K562 (cell line): ENCODE measurements around the gene FADS1. TPM values are rescaled to one million over a fixed set of nuclear protein-coding genes. Genes with fewer than 3 reads are reported as not detected.
A peak's percentile ranks its signal among the peaks of the same experiment; 100 is the strongest.

Experiments
- ARID1B ChIP-seq: fragments of 450-650 bp; IDR thresholded peaks from 2 replicates; pipeline ENCODE4 v1.6.1; 2016; ENCODE audit warnings: antibody characterized with exemption, mild to moderate bottlenecking, inconsistent platforms
- CBX5 ChIP-seq: IDR thresholded peaks from 2 replicates; pipeline ENCODE4 v1.6.1; 2014; ENCODE audit warnings: low read depth, borderline replicate concordance
- DPF2 ChIP-seq: fragments of 450-650 bp; IDR thresholded peaks from 2 replicates; pipeline ENCODE4 v1.6.1; 2016
- HLTF ChIP-seq: fragments of 450-650 bp; IDR thresholded peaks from 2 replicates; pipeline ENCODE4 v1.6.1; 2016
- HMG20A ChIP-seq: fragments of 450-650 bp; formaldehyde crosslinking; conservative IDR thresholded peaks from 2 replicates; pipeline ENCODE4 v1.4.0; 2020; ENCODE audit warnings: mild to moderate bottlenecking, mixed read lengths
- KAT7 ChIP-seq: sonication (generic); formaldehyde crosslinking; IDR thresholded peaks from 2 replicates; pipeline ENCODE4 v1.8.0; 2022; ENCODE audit warnings: missing genetic modification reagents, mild to moderate bottlenecking, borderline replicate concordance
- KAT8 ChIP-seq: fragments of 450-650 bp; IDR thresholded peaks from 2 replicates; pipeline ENCODE4 v1.6.1; 2016; ENCODE audit warnings: low read depth, mild to moderate bottlenecking
- KDM4B ChIP-seq, 2 experiments: fragments of 450-650 bp in 1 of 2; sonication (generic) in 1 of 2; IDR thresholded peaks; 2 replicates each; pipeline ENCODE4 v1.6.1; 2016 to 2017; ENCODE audit warnings: borderline replicate concordance in 2 of 2, antibody characterized with exemption in 1 of 2, low read depth in 1 of 2, mild to moderate bottlenecking in 1 of 2
- KHSRP ChIP-seq: fragments of 450-650 bp; IDR thresholded peaks from 2 replicates; pipeline ENCODE4 v1.6.1; 2017
- KLF16 ChIP-seq: IDR thresholded peaks from 2 replicates; pipeline ENCODE4 v1.6.1; 2016; ENCODE audit warnings: antibody characterized with exemption
- MCM2 ChIP-seq: fragments of 450-650 bp; IDR thresholded peaks from 2 replicates; pipeline ENCODE4 v1.6.1; 2017; ENCODE audit warnings: low read depth, mild to moderate bottlenecking
- MEF2A ChIP-seq: IDR thresholded peaks from 2 replicates; pipeline ENCODE4 v1.6.1; 2011; ENCODE audit warnings: low read depth, mild to moderate bottlenecking, low read length, moderate library complexity; ENCODE audit not compliant: control insufficient read depth
- MTF1 ChIP-seq: fragments of 250-450 bp; sonication (Bioruptor Pico); IDR thresholded peaks from 2 replicates; pipeline ENCODE4 v1.9.0; 2021; ENCODE audit warnings: moderate library complexity, mild to moderate bottlenecking, inconsistent platforms, borderline replicate concordance
- NEUROD1 ChIP-seq: fragments of 150-350 bp; IDR thresholded peaks from 2 replicates; pipeline ENCODE4 v1.6.1; 2014; ENCODE audit warnings: borderline replicate concordance, low read length, low read depth; ENCODE audit not compliant: partially characterized antibody
- POLR3A ChIP-seq: IDR thresholded peaks from 2 replicates; pipeline ENCODE4 v1.6.1; 2011; ENCODE audit warnings: borderline replicate concordance, mild to moderate bottlenecking, moderate library complexity; ENCODE audit not compliant: insufficient read length, insufficient read depth; ENCODE audit errors: extremely low read depth
- PTTG1 ChIP-seq: fragments of 450-650 bp; IDR thresholded peaks from 2 replicates; pipeline ENCODE4 v1.6.1; 2016; ENCODE audit warnings: low read depth, mild to moderate bottlenecking, missing genetic modification characterization, missing compliant biosample characterization
- SNRNP70 ChIP-seq: fragments of 200-400 bp; formaldehyde crosslinking; optimal IDR thresholded peaks from 2 replicates; pipeline ENCODE3; 2017; ENCODE audit warnings: low read depth, low read length
- SRSF1 ChIP-seq: fragments of 200-400 bp; formaldehyde crosslinking; IDR thresholded peaks from 2 replicates; pipeline ENCODE4 v1.6.1; 2017; ENCODE audit warnings: mild to moderate bottlenecking, low read depth, low read length, moderate library complexity
- TCF7L2 ChIP-seq: fragments of 150-350 bp; IDR thresholded peaks from 2 replicates; pipeline ENCODE4 v1.6.1; 2016; ENCODE audit warnings: low read depth, mild to moderate bottlenecking, low read length, moderate library complexity
- ZBTB1 ChIP-seq: sonication (generic); formaldehyde crosslinking; IDR thresholded peaks from 2 replicates; pipeline ENCODE4 v1.8.1; 2023; ENCODE audit warnings: missing genetic modification reagents, low read depth, mild to moderate bottlenecking, borderline replicate concordance
- ZKSCAN1 ChIP-seq: fragments of 150-350 bp; IDR thresholded peaks from 2 replicates; pipeline ENCODE4 v1.6.1; 2016; ENCODE audit warnings: low read depth, low read length
- ZNF212 ChIP-seq: fragments of 450-650 bp; formaldehyde crosslinking; IDR thresholded peaks from 2 replicates; pipeline ENCODE4 v1.4.0; 2020; ENCODE audit warnings: mild to moderate bottlenecking
- ZNF41 ChIP-seq: fragments of 250-450 bp; sonication (Bioruptor Pico); conservative IDR thresholded peaks from 2 replicates; pipeline ENCODE4 v1.4.0; 2020; ENCODE audit warnings: mild to moderate bottlenecking
- ZNF444 ChIP-seq: fragments of 250-450 bp; sonication (Bioruptor Pico); IDR thresholded peaks from 2 replicates; pipeline ENCODE4 v1.4.0; 2020; ENCODE audit warnings: mild to moderate bottlenecking, moderate library complexity
- ZNF507 ChIP-seq: conservative IDR thresholded peaks from 2 replicates; pipeline ENCODE4 v1.6.1; 2017; ENCODE audit warnings: missing genetic modification characterization, missing compliant biosample characterization
- polyA plus RNA-seq, 8 experiments: library from polyadenylated mRNA; depleted of rRNA in 4 of 8; stranded (reverse) in 5 of 8; unstranded in 3 of 8; fragments of >200 nt; fragmentation: Nextera tagmentation in 2 of 8; fragmentation: Illumina TruSeq in 1 of 8; extraction: Ambion mirVana in 2 of 8; extraction: Trizol in 1 of 8; gene quantifications; 2 replicates each; pipeline versions ENCODE4 v1.2.1 to v1.2.3, GENCODE V29; 2011 to 2014; ENCODE audit warnings: inconsistent platforms in 1 of 8, missing spikeins in 1 of 8
- total RNA-seq, 7 experiments: library from RNA; depleted of rRNA in 6 of 7; stranded (reverse); fragments of >200 nt in 6 of 7; fragmentation: Illumina TruSeq in 2 of 7; extraction: Trizol in 2 of 7; gene quantifications; 2 replicates each; pipeline versions ENCODE4 v1.2.1 to v1.2.3, GENCODE V29; 2011 to 2021; ENCODE audit warnings: low replicate concordance in 1 of 7
- TF ChIP-seq, protein P1 (sequence below): IDR thresholded peaks from 3 replicates; pipeline ENCODE4 v1.6.1; 2011; ENCODE audit warnings: borderline replicate concordance, mild to moderate bottlenecking; ENCODE audit not compliant: insufficient read length, insufficient read depth
- TF ChIP-seq, protein P2 (sequence below): fragments of 450-650 bp; IDR thresholded peaks from 2 replicates; pipeline ENCODE4 v1.7.1; 2018; ENCODE audit warnings: mild to moderate bottlenecking, low read depth; ENCODE audit not compliant: partially characterized antibody

The FADS1 gene
- total and polyA plus RNA-seq, 9 of the 15 experiments (the other 6 are each of a cell fraction or from before 2014, with no cell fraction given): 110 to 864 (median 364) TPM

DNA sequence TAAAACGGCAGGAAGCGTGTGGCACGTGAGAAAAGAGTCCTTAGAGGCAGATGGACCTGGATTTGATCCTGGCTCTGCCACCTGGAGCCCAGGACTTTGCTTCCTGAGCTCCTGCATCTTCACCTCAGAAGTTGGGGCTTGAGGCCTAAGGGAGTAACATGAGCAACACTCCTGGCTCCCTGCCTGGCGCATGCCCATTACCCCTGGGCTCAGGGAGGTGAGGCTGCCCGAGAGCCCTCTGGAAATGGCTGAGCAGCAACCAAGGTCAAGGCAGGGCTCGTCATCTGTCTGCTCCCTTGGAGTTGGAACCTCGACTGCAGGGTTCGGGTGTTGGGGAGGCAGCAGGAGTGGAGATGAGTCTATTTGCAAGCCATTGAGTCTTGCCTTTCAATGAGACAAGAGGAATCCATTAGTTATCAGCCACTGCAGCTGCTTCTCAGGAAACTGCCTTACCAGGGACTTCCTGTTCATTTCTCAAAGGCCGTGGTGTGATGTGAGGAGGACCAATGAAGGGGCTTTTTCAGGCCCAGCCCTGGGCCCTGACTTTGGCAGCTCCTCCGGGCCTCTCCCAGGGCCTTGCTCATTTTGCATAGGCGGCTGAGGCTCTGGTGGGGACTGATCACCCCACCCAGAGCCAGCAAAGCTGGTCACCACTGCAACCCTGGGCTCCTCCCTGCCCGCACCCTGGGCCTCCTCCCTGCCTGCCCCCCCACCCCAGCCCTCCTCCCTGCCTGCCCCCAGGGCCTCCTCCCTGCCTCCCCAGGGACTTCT is 17.7 kb upstream of the FADS1 start (continued):
- TF ChIP-seq HMG20A (CRISPR knock-in tag): no peak
- TF ChIP-seq MEF2A: no peak
- TF ChIP-seq, protein P1, sequence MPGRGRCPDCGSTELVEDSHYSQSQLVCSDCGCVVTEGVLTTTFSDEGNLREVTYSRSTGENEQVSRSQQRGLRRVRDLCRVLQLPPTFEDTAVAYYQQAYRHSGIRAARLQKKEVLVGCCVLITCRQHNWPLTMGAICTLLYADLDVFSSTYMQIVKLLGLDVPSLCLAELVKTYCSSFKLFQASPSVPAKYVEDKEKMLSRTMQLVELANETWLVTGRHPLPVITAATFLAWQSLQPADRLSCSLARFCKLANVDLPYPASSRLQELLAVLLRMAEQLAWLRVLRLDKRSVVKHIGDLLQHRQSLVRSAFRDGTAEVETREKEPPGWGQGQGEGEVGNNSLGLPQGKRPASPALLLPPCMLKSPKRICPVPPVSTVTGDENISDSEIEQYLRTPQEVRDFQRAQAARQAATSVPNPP: no peak
- no peak for TF ChIP-seq SNRNP70
- TF ChIP-seq MTF1: no peak
- no peak for TF ChIP-seq SRSF1
- no peak for TF ChIP-seq TCF7L2
- peak; percentile 94 for TF ChIP-seq ARID1B
- TF ChIP-seq ZKSCAN1: peak; percentile 37; the same call in 1 of the 2 replicates
- TF ChIP-seq POLR3A: no peak
- TF ChIP-seq KHSRP: no peak
- no peak; the same call in 1 of the 2 replicates for TF ChIP-seq ZNF41 (CRISPR knock-in tag)
- TF ChIP-seq HLTF: 0 out of 2 replicates have a peak, but pooled peaks have one; percentile 27
- TF ChIP-seq KAT8: no peak
- peak; percentile 51; the same call in 1 of the 2 replicates for TF ChIP-seq KLF16
- TF ChIP-seq MCM2: no peak
- TF ChIP-seq ZBTB1: no peak
- no peak for TF ChIP-seq KDM4B (IDR thresholded peaks at IDR 0.05; ENCODE audit: borderline replicate concordance in 2 of 2, low read depth in 1 of 2)
- no peak for TF ChIP-seq CBX5
- no peak for TF ChIP-seq ZNF507 (tag)
- no peak for TF ChIP-seq KAT7 (CRISPR knock-in tag)
- no peak for TF ChIP-seq ZNF212
- TF ChIP-seq ZNF444 (CRISPR knock-in tag): no peak
- TF ChIP-seq, protein P2, sequence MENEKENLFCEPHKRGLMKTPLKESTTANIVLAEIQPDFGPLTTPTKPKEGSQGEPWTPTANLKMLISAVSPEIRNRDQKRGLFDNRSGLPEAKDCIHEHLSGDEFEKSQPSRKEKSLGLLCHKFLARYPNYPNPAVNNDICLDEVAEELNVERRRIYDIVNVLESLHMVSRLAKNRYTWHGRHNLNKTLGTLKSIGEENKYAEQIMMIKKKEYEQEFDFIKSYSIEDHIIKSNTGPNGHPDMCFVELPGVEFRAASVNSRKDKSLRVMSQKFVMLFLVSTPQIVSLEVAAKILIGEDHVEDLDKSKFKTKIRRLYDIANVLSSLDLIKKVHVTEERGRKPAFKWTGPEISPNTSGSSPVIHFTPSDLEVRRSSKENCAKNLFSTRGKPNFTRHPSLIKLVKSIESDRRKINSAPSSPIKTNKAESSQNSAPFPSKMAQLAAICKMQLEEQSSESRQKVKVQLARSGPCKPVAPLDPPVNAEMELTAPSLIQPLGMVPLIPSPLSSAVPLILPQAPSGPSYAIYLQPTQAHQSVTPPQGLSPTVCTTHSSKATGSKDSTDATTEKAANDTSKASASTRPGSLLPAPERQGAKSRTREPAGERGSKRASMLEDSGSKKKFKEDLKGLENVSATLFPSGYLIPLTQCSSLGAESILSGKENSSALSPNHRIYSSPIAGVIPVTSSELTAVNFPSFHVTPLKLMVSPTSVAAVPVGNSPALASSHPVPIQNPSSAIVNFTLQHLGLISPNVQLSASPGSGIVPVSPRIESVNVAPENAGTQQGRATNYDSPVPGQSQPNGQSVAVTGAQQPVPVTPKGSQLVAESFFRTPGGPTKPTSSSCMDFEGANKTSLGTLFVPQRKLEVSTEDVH: no peak
- no peak for TF ChIP-seq PTTG1 (tag)
- peak; percentile 84; the same call in 1 of the 2 replicates for TF ChIP-seq DPF2
- TF ChIP-seq NEUROD1: peak; percentile 68
